ENCODE measurements around the gene CCDC7. TPM values are rescaled to one million over a fixed set of nuclear protein-coding genes. Genes with fewer than 3 reads are reported as not detected.
"Not testable (repeated sequence)": the region's sequence is repeated elsewhere in the genome, so short reads cannot be mapped to it uniquely, and the experiment has no call there.

The CCDC7 gene
- total RNA-seq, 4 donors from 2014 or later = 2.4 to 12.5 (median 10.5) TPM

GRCh38 chr10:32746869-32747268 is 300.9 kb downstream of the CCDC7 start:
- intact Hi-C loops (cut with DNase I; ENCODE audit: low total_unique reads) = no loop called here
- WGBS, 2 donors = 92 to 97% methylated on average over 3 of the region's 3 CpGs
- TF ChIP-seq, protein P1, sequence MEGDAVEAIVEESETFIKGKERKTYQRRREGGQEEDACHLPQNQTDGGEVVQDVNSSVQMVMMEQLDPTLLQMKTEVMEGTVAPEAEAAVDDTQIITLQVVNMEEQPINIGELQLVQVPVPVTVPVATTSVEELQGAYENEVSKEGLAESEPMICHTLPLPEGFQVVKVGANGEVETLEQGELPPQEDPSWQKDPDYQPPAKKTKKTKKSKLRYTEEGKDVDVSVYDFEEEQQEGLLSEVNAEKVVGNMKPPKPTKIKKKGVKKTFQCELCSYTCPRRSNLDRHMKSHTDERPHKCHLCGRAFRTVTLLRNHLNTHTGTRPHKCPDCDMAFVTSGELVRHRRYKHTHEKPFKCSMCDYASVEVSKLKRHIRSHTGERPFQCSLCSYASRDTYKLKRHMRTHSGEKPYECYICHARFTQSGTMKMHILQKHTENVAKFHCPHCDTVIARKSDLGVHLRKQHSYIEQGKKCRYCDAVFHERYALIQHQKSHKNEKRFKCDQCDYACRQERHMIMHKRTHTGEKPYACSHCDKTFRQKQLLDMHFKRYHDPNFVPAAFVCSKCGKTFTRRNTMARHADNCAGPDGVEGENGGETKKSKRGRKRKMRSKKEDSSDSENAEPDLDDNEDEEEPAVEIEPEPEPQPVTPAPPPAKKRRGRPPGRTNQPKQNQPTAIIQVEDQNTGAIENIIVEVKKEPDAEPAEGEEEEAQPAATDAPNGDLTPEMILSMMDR (IDR thresholded peaks at IDR 0.05) = no peak
- TF ChIP-seq POLR2A (IDR thresholded peaks at IDR 0.05) = no peak
- DNase-seq (ENCODE audit: low spot score in 2 of 2) = no peak
- H3K4me3 ChIP-seq (ENCODE audit: low read depth, poor library complexity, severe bottlenecking) = no peak overlapping the region

DNA sequence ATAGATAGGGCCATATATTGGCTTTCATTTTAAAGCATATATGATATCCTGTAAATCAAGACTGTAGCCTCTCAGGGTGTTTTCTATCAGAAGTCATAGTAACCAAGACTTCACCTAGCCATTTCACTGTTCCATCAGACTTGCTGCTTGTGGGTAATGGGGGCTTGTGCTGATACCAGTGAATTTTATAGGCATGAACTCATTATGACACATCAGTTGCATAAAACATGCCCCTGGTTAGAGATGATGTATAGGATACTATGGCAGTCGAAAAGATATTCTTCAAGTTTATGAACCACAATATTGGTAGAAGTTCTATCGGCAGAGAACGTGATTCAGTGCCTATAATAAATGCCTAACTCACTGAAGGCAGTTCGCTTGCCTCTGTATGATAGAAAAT is 305.6 kb downstream of the CCDC7 start:
- 73 to 92% methylated on average over 3 to 4 of the region's 4 CpGs for WGBS, 2 donors
- no peak for DNase-seq (ENCODE audit: low spot score in 2 of 2)
- H3K4me3 ChIP-seq (ENCODE audit: low read depth, poor library complexity, severe bottlenecking) = no peak overlapping the region
- intact Hi-C loops (cut with DNase I; ENCODE audit: low total_unique reads) = no loop called here
- no peak for TF ChIP-seq POLR2A (IDR thresholded peaks at IDR 0.05)
- TF ChIP-seq, protein P1 (IDR thresholded peaks at IDR 0.05) = no peak

DNA sequence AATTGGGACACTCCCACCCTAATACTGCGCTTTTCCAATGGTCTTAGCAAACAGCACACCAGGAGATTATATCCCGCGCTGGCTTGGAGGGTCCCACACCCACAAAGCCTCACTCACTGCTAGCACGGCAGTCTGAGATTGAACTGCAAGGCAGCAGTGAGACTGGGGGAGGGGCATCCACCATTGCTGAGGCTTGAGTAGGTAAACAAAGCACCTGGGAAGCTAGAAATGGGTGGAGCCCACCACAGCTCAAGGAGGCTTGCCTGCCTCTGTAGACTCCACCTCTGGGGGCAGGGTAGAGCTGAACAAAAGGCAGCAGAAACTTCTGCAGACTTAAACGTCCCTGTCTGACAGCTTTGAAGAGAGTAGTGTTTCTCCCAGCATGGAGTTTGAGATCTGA is 309.0 kb downstream of the CCDC7 start:
- intact Hi-C loops (cut with DNase I; ENCODE audit: low total_unique reads); H3K4me3 ChIP-seq (ENCODE audit: low read depth, poor library complexity, severe bottlenecking); DNase-seq (ENCODE audit: low spot score in 2 of 2): not testable (repeated sequence)
- WGBS, 2 donors = 89 to 93% methylated on average over 5 of the region's 5 CpGs

- DNase-seq (ENCODE audit: low spot score in 2 of 2) = no peak
- intact Hi-C loops (cut with DNase I; ENCODE audit: low total_unique reads) = no loop called here
- no peak overlapping the region for H3K4me3 ChIP-seq (ENCODE audit: low read depth, poor library complexity, severe bottlenecking)
- TF ChIP-seq, protein P1 (IDR thresholded peaks at IDR 0.05) = no peak
- TF ChIP-seq POLR2A (IDR thresholded peaks at IDR 0.05) = no peak
Measured at GRCh38 chr10:32771217-32771616, 325.3 kb downstream of the CCDC7 start.

DNA sequence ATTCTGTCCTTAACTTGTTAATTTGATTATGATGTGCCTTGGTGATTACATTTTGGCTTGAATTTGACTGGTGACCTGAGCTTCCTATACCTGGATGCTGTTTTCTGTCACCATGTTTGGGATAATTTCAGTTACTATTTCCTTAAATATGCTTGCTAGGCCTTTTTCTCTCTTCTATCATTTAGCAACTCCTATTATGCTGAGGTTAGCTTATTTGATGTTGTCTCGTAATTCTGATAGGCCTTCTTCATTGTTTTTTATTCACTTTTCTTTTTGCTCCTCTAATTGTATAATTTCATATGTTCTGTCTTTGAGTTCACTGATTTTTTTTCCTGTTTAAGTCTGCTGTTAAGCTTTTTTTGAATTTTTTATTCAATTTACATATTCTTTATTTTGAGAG is 327.2 kb downstream of the CCDC7 start:
- intact Hi-C loops (cut with DNase I; ENCODE audit: low total_unique reads) = no loop called here
- WGBS, 2 donors = 94 to 95% methylated on average over 1 of the region's 1 CpG
- no peak for TF ChIP-seq POLR2A (IDR thresholded peaks at IDR 0.05)
- TF ChIP-seq, protein P1 (IDR thresholded peaks at IDR 0.05) = no peak

GRCh38 chr10:32786968-32787367 is 341.0 kb downstream of the CCDC7 start:
- no peak for DNase-seq (ENCODE audit: low spot score in 2 of 2)
- 95% methylated on average over 4 of the region's 4 CpGs for WGBS, 2 donors
- H3K4me3 ChIP-seq (ENCODE audit: low read depth, poor library complexity, severe bottlenecking) = no peak overlapping the region
- TF ChIP-seq POLR2A (IDR thresholded peaks at IDR 0.05) = no peak
- TF ChIP-seq, protein P1 (IDR thresholded peaks at IDR 0.05) = no peak
- intact Hi-C loops (cut with DNase I; ENCODE audit: low total_unique reads) = no loop called here

More for the DNA sequence above, 327.2 kb downstream of the CCDC7 start:
- DNase-seq (ENCODE audit: low spot score in 2 of 2) = no peak
- no peak overlapping the region for H3K4me3 ChIP-seq (ENCODE audit: low read depth, poor library complexity, severe bottlenecking)
